Neutrophil (primary cell): ENCODE results near the gene SCTR.

ENCODE experiments used
- H3K27ac ChIP-seq: fragments of 200-600 bp; sonication (generic); 2 replicates; pipeline ENCODE4 v1.5.1; 2016; ENCODE audit warnings: mild to moderate bottlenecking, moderate library complexity
- H3K27me3 ChIP-seq: fragments of 200-600 bp; sonication (generic); 2 replicates; pipeline ENCODE4 v1.6.0; 2016; ENCODE audit warnings: mild to moderate bottlenecking
- H3K36me3 ChIP-seq: fragments of 200-600 bp; sonication (generic); 2 replicates; pipeline ENCODE4 v1.5.1; 2017
- H3K4me1 ChIP-seq, 2 experiments: fragments of 200-600 bp in 1 of 2; sonication (generic) in 1 of 2; 1 replicate in 1 of 2; 2 replicates in 1 of 2; pipeline versions ENCODE4 v1.5.1 to v1.6.1; 2013 to 2016; ENCODE audit warnings: low read depth in 1 of 2, low read length in 1 of 2, mild to moderate bottlenecking in 1 of 2, moderate library complexity in 1 of 2; ENCODE audit not compliant: control insufficient read depth in 1 of 2, insufficient read depth in 1 of 2
- H3K4me3 ChIP-seq, 2 experiments: fragments of 200-600 bp in 1 of 2; sonication (generic) in 1 of 2; 1 replicate in 1 of 2; 2 replicates in 1 of 2; pipeline ENCODE4 v1.5.1; 2013 to 2016; ENCODE audit warnings: low read depth in 1 of 2, low read length in 1 of 2, mild to moderate bottlenecking in 1 of 2, moderate library complexity in 1 of 2
- H3K9me3 ChIP-seq: fragments of 200-600 bp; sonication (generic); 2 replicates; pipeline ENCODE4 v1.5.1; 2016
- TF ChIP-seq, protein P1 (sequence below): fragments of 200-600 bp; sonication (generic); IDR thresholded peaks from 2 replicates; pipeline ENCODE4 v1.5.1; 2016; ENCODE audit warnings: antibody characterized with exemption

Gene SCTR

DNA sequence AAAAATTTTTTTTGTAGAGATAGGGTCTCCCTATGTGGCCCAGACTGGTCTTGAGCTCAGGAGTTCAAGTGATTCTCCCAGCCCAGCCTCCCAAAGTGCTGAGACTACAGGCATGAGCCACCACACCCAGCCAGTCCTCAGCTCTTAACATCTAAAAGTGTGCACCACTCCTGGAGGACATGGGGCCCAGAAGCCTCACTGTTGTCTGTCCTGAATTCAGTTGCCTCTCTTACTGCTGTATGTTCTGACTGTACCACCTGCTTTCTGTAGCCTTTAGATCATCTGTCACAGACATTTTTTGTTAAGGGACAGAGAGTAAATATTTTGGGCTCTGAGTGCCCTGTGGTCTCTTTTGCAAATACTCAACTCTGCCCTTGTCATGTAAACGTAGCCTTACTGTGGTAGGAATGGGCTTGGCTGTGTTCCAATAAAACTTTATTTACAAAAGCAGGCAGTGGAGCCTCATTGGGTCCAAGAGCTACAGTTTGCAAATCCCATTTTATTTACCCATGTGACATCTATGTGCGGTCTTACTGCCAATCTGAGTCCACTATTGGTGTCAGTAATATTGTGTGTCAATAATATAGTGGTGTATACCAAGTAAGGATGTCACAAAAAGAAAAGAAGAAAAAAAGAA lies 54.5 kb downstream of the SCTR start:
- Histone ChIP-seq H3K9me3 (no peaks in the 10 kb centered on the region), H3K36me3 (no peaks in the 10 kb centered on the region), H3K27ac (no peak overlapping the region), H3K4me3 (no peak overlapping the region), H3K27me3 (peaks cover 9% of the 10 kb centered on the region), H3K4me1 (no peaks in the 10 kb centered on the region)
- TF ChIP-seq, protein P1, sequence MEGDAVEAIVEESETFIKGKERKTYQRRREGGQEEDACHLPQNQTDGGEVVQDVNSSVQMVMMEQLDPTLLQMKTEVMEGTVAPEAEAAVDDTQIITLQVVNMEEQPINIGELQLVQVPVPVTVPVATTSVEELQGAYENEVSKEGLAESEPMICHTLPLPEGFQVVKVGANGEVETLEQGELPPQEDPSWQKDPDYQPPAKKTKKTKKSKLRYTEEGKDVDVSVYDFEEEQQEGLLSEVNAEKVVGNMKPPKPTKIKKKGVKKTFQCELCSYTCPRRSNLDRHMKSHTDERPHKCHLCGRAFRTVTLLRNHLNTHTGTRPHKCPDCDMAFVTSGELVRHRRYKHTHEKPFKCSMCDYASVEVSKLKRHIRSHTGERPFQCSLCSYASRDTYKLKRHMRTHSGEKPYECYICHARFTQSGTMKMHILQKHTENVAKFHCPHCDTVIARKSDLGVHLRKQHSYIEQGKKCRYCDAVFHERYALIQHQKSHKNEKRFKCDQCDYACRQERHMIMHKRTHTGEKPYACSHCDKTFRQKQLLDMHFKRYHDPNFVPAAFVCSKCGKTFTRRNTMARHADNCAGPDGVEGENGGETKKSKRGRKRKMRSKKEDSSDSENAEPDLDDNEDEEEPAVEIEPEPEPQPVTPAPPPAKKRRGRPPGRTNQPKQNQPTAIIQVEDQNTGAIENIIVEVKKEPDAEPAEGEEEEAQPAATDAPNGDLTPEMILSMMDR: no peak

DNA sequence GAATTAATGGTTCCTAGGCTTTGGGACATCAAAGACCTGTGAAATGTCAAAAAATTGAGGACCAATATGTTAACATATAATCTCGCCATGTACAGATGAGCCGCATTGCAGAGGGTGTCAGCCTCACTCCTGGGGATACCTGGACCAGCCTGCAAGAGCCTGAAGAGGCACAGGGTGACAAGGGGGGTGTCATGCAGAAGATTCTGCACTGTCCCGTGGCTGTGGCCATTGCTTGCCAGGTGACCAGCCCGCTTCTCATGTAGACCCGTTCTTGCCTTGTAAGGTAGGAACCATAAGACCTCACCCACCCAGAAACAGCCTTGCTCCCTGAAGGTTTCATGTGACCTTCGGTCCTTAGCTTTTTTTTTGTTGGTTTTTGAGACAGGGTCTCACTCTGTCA lies 55.2 kb downstream of the SCTR start:
- no peak overlapping the region for H3K4me3 ChIP-seq
- TF ChIP-seq, protein P1: no peak
- no peaks in the 10 kb centered on the region for H3K9me3 ChIP-seq
- no peaks in the 10 kb centered on the region for H3K4me1 ChIP-seq
- peaks cover 9% of the 10 kb centered on the region for H3K27me3 ChIP-seq
- H3K27ac ChIP-seq: no peak overlapping the region
- no peaks in the 10 kb centered on the region for H3K36me3 ChIP-seq

DNA sequence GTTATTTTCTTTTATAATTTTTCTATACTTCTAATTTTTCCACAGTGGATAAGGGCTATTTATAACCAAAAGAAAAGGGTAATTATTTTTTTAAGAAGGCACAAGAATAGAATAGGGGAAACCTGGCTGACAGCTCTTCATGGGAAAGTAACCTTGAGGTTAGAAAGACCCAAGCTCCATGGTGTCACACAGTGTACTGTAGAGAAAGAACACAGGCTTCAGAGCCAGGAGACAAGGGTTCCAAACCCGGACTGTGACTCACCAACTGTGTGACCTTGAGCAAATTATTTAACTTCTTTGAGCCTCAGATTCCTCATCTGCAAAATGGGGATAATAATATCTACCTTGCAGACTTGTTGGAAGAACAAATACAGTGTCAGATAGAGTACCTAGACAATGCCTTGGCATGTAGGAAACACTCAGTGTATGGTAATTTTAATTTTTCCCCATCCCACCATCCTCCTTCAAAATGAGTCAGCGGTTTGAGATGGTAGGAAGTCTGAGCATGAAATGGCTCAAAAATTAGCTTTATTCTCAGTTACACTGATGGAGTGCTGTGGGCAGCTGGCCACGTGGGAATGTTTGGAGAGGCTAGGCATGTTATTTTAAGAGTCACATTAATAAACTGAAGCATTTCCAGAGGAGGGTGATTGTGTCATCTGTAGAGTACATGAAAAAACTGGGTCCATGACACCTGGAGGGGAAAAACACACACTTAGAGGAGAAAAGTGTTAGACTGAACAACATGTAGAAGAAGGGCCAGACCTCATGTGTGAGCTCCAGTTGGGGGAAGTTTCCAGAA lies 55.9 kb downstream of the SCTR start:
- Histone ChIP-seq H3K4me1 (no peaks in the 10 kb centered on the region), H3K36me3 (no peaks in the 10 kb centered on the region), H3K4me3 (no peak overlapping the region), H3K9me3 (no peaks in the 10 kb centered on the region), H3K27ac (no peak overlapping the region), H3K27me3 (peaks cover 9% of the 10 kb centered on the region)
- TF ChIP-seq, protein P1: no peak

DNA sequence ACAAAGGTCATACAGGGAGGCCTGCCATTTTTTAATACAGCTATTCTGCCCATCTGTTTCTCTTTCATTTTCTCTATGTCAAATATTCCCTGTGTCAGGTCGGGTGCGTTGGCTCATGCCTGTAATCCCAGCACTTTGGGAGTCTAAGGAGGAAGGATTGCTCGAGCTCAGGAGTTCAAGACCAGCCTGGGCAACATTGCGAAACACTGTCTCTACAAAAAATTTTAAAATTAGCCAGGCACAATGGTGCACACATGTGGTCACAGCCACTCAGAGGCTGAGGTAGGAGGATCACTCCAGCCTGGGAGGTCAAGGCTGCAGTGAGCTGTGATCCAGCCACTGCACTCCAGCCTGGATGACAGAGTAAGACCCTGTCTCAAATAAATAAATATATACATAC lies 57.9 kb downstream of the SCTR start:
- Histone ChIP-seq H3K9me3 (no peaks in the 10 kb centered on the region), H3K4me3 (no peak overlapping the region), H3K4me1 (no peaks in the 10 kb centered on the region), H3K27me3 (peaks cover 9% of the 10 kb centered on the region), H3K36me3 (no peaks in the 10 kb centered on the region), H3K27ac (no peak overlapping the region)
- TF ChIP-seq, protein P1: no peak

DNA sequence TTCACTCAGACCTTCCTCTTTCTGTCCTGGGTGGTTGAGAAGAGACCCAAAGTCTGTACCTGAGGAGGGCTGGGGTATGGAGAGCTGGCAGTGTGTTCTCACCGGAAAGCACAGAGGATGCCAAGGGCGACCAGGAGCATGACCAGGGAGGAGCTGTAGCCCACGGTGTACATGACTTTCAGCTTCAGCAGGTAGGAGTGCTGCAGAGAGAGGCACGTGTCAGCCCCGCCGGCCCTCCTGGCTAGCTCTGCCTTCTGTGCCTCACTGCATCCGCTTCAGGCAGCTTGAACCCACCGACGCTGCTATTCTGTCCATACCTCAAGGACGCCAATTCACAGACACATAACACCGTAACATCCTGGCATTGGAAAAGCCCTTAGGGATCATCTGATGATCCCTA lies 58.6 kb downstream of the SCTR start:
- H3K27ac ChIP-seq: no peak overlapping the region
- H3K27me3 ChIP-seq: peaks cover 9% of the 10 kb centered on the region
- H3K36me3 ChIP-seq: no peaks in the 10 kb centered on the region
- TF ChIP-seq, protein P1: no peak
- no peaks in the 10 kb centered on the region for H3K9me3 ChIP-seq
- H3K4me1 ChIP-seq: no peaks in the 10 kb centered on the region
- no peak overlapping the region for H3K4me3 ChIP-seq
